ENCODE results near the gene LPP. TPM values are rescaled to one million over a fixed set of nuclear protein-coding genes. Genes with fewer than 3 reads are reported as not detected.

LPP gene
- total and polyA plus RNA-seq, 2 of the 13 experiments (the other 11 are each of a cell fraction or from before 2014, with no cell fraction given): 19.2 to 29.9 TPM

GRCh38 chr3:188187053-188187452, 33.1 kb downstream of the LPP start (continued):
- TF ChIP-seq ZNF260 (CRISPR knock-in tag; IDR thresholded peaks at IDR 0.05; ENCODE audit: borderline replicate concordance, low read depth) (no peak), ELF3 (CRISPR knock-in tag; IDR thresholded peaks at IDR 0.05) (peak; percentile 52; the same call in 1 of the 2 replicates), CREM (IDR thresholded peaks at IDR 0.05) (peak; percentile 41; the same call in 1 of the 2 replicates), CREM (CRISPR knock-in tag; IDR thresholded peaks at IDR 0.05) (no peak), FOXA1 (IDR thresholded peaks at IDR 0.05) (no peak), FOXA1 (CRISPR knock-in tag; IDR thresholded peaks at IDR 0.05) (peak; percentile 61), NPAS2 (CRISPR knock-in tag; IDR thresholded peaks at IDR 0.05; ENCODE audit: borderline replicate concordance) (no peak), ZSCAN9 (CRISPR knock-in tag; IDR thresholded peaks at IDR 0.05; ENCODE audit: borderline replicate concordance) (no peak), BCL6 (CRISPR knock-in tag; IDR thresholded peaks at IDR 0.05) (peak; percentile 78), ERF (CRISPR knock-in tag; IDR thresholded peaks at IDR 0.05) (no peak), GFI1 (CRISPR knock-in tag; IDR thresholded peaks at IDR 0.05; ENCODE audit: borderline replicate concordance) (peak; percentile 61; the same call in 1 of the 2 replicates), USF2 (IDR thresholded peaks at IDR 0.05; ENCODE audit: low read depth, low read length) (no peak), USF2 (CRISPR knock-in tag; IDR thresholded peaks at IDR 0.05; ENCODE audit: borderline replicate concordance) (peak; percentile 55; the same call in 1 of the 2 replicates), RARA (CRISPR knock-in tag; IDR thresholded peaks at IDR 0.05) (peak; percentile 75), ZGPAT (CRISPR knock-in tag; IDR thresholded peaks at IDR 0.05) (peak; percentile 45; the same call in 1 of the 2 replicates), ZNF292 (CRISPR knock-in tag; IDR thresholded peaks at IDR 0.05; ENCODE audit: borderline replicate concordance, low read depth) (no peak), SOX5 (CRISPR knock-in tag; IDR thresholded peaks at IDR 0.05; ENCODE audit: borderline replicate concordance) (peak; percentile 30; the same call in 1 of the 2 replicates), SNAI1 (CRISPR knock-in tag; IDR thresholded peaks at IDR 0.05; ENCODE audit: borderline replicate concordance) (no peak), NR2C2 (CRISPR knock-in tag; IDR thresholded peaks at IDR 0.05; ENCODE audit: borderline replicate concordance) (peak; percentile 34; the same call in 1 of the 2 replicates), CBFB (CRISPR knock-in tag; IDR thresholded peaks at IDR 0.05) (0 out of 2 replicates have a peak, but pooled peaks have one; percentile 42), ISL2 (CRISPR knock-in tag; IDR thresholded peaks at IDR 0.05) (0 out of 2 replicates have a peak, but pooled peaks have one; percentile 43)
